ENCODE data around the gene CYP19A1.

The CYP19A1 gene

DNA sequence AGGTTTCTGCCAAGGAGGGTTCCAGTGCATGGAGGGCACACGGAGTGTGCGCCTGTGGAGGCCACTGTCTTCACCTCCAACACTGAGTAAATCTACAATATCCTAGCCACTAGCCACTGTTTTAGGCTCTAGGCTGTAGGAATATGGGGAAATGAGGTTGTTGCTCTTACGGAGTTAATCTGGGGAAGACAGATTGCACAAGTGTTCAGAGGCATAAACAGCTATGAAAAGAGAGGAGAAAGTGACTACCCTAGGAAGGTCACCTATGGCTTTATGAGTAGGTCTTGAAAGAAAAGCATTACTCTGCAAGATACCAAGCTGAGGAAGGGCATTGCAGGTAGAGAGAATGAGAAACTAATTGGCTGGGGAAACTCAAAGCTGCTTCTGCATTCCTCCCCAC lies 85.7 kb downstream of the CYP19A1 start:
- no peak for DNase-seq

GRCh38 chr15:51251556-51251955 lies 86.8 kb downstream of the CYP19A1 start:
- DNase-seq, result no peak

GRCh38 chr15:51250217-51251011 lies 88.0 kb downstream of the CYP19A1 start:
- DNase-seq, result no peak

- no peak for DNase-seq
These were observed 92.8 kb downstream of the CYP19A1 start for GRCh38 chr15:51245628-51246027.

- no peak for DNase-seq
These were observed 94.0 kb downstream of the CYP19A1 start for GRCh38 chr15:51244423-51244869.

DNA sequence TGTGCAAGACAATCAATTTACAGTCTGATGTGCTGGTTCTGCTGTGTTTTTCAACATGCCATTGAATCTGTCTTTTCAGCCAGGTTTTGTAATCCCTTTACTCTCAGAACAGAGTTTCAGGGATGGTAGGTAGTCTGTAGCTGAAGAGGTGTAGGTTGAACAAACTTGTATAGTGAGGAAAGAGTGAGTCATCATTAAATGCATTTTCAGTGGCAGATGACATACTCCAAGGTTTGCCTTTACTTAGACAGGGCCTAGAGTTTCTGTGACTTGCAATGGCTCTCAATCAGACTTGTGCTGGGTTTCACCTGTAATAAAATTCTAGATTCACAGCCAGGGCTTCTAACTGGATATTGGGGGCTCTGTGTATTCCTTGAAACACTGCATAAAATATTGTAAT lies 94.6 kb downstream of the CYP19A1 start:
- DNase-seq, result no peak

DNA sequence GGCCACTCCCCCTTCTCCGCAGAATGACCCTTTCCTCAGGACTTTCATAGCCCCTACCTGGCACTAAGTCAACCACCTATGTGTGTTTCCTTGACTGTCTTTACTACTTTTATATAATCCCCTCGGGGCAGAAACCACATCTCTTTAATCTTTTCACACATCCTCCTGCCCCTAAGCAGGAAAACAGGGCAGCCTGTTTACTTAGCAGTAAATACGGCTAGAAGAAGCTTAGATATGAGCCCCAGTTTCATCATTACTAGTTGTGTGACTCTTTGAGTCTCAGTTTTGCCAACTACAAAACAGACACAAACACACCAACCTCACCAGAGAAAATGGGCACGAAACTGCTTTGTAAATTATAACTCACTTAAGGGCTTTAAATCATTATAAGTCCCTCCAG lies 98.3 kb downstream of the CYP19A1 start:
- DNase-seq, result no peak

GRCh38 chr15:51237816-51238215 lies 100.6 kb downstream of the CYP19A1 start:
- no peak for DNase-seq

DNA sequence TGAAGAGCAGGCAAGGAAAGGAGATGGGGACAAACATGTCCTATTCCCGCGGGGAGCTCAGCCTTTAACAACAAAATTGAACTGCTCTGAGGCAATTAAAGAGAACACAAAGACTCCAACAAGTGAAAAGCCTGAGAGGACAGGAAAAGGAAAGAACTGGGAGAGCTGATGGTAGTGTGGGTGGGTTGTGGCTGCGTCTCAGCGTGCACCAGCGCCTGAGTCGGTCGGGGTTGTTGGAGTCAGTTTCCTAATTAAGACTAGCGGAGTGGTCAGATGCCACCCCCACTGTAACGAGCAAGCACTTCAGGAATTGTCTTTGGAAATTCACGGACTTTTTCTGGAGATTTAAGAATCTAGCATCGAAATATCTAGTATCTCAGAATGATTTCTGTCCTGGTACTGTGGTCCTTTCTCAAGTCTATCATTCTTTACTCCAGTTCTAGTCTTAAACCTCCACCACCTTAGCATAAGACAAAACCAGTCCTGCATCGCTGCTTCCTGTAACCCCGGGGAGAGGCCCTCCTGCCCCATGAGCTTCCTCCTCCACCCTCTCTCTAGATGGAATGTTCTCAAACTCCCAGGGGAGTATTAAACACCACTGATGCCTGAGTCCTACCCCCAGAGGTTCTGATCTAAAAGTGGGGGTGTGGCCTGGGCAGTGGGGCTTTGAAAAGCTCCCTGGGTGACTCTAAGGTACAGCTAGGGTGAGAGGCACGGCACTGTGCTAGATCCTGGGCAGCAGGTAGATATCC lies 104.0 kb downstream of the CYP19A1 start:
- no peak for DNase-seq

DNA sequence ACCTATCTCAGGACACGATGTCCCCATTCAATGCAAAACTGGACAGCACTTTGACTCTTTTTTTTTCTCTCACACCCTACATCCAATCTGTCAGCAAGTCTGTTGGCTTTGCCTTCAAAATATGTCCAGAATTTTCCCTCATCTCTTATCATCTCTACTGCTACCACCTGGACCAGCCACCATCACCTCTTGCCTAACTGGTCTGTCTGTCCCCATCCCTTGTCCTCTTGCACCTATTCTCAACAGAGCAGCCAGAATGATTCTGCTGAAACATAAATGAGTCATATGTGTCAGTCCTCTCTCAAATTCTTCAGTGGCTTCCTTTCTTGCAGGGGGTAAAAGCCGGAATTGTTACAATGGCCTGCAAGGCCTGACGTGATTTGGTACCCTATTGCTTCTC lies 105.8 kb downstream of the CYP19A1 start:
- DNase-seq, result no peak

- DNase-seq, result no peak
These were observed 108.5 kb downstream of the CYP19A1 start for GRCh38 chr15:51229907-51230330.

DNA sequence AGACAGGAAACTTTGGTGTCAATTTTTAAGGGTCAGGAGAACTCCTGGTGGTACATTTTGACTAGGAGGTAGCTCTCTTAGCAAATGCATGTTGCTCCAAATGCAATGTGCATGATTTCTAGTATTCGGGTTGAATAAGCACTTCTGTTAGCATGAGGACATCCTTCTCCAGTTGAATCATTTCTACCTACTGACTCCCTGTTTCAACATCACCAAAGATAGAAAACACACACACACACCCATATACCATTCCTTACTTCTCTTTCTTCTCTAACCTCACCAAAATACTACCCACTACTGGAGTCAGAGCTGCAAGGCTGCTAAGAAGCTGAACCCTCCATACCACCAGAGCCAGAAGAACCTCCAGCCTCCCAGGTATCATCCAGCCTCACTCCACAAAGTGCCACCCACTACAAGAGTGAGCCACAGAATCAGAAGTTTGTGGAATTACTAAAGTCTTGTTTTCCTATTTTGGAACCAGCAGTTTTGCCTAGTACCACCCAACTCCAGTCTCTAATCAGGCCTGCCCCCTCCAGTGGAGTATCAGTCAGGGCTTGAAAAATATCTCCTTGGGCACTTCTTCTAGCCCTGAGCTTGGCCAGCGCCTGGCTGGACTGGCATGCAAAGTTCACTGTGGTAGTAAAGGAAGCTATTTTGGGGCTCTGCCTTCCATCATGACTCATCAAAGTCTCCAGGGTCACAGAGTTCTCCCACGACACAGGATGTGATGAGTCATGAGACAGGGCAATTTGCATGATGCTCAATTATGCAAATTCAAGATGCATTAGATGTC lies 110.3 kb downstream of the CYP19A1 start:
- no peak for DNase-seq

- no peak for DNase-seq
These were observed 111.7 kb downstream of the CYP19A1 start for GRCh38 chr15:51226576-51227210.

DNA sequence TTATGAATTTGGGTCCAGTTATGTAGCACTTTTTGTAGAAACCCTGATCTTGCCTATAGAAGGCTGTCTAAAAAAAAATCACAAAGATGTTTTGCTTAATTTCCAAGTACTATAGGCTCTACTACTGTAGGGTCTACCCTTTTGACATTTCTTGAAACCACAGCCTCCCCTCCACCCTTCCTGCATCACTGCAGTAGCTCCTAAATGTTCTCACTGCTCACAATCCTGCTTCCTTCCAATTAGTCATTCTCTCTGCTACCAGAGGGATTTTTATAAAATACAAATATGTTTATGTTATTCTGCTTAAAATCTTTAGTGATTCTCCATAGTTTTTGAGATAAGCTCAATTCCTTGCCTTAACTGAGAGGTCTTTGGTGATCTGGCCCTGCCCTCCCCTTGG lies 114.0 kb downstream of the CYP19A1 start:
- no peak for DNase-seq

DNA sequence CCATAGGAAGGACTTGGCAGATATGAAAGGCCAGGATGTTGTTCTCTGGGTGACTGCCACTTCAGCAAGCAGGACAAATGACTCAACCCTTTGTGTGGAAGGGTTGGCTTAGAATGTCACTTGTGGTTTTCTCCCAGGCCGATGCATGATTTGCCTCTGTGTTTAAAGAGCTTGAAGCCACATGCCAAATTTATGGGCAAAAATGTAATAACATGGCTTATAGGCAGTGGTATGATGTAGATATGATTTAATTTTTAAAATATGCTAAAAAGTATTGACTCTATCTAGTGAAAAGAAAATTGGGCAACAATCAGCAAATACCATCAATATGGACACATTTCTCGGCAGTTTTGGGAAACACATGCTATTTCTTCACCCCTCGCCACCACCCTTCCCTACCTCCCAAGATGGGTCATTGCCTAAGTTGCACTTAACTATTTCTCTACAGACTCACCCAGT lies 114.6 kb downstream of the CYP19A1 start:
- DNase-seq, result no peak

DNA sequence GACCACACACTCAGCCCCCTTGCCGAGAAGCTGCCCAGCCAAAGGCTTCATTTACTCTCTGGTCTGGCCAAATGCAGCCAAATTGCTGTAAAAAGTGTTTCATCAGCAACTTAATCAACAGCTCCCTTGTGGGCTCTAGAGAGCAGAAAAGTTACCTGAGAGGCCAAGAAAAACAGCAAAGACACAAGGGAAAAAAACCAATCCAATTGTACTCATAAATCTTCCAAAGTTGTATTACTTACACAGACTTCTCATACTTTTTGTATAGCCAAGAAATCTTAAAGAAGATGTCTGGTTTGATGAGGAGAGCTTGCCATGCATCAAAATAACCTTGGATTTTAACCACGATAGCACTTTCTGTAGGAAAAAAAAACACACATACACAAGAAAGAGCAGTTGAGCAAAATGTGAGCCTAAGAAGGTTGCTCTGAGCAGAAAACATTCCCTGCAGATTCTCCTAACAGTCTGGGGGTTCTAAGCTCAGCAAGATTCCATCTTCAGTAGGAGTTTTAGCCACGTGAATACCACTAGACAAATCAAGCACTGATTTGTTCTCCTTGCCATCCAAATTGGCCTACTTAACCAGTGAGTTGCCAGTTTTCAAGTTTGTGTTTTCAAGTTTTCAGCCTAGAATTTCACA lies 120.0 kb downstream of the CYP19A1 start:
- no peak for DNase-seq

DNA sequence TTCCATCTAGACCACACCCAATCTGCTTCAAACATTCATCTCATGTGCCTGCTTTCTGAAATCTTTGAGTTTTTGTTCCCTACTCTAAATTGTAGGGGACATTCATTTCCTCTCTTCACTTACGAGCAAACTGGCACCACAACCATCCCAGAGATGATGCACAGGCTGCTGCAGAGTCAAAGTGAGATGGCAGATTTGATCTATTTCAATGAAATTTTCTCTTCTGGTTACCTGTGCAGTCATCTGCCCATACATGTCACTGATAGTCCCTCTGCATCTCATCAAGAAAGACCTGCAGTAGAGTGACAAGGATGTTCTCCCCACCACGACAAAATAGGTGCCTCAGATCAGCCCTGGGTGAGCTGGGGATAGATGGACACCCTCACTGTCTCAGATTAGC lies 125.5 kb downstream of the CYP19A1 start:
- no peak for DNase-seq

DNA sequence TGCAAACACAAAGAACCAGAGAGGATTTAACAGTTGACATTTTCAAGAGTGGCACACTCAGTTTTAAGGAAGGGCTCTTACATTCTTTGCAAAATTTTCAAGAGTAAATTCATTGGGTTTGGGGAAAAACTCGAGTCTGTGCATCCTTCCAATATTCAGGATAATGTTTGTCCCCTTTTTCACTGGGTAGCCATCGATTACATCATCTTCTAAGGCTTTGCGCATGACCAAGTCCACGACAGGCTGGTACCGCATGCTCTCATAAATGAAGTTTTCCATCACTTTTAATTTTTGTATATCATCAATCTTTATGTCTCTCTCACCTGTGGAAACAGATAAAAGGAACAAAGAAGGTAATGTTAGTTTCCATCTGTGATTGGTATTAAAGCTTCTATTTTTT lies 126.2 kb downstream of the CYP19A1 start:
- DNase-seq, result no peak

- DNase-seq, result no peak
These were observed 133.1 kb downstream of the CYP19A1 start for GRCh38 chr15:51205050-51205975.

- DNase-seq, result no peak
These were observed 134.6 kb downstream of the CYP19A1 start for GRCh38 chr15:51203797-51204196.

- DNase-seq, result no peak
These were observed 135.6 kb downstream of the CYP19A1 start for GRCh38 chr15:51202783-51203182.
